Measurements from ENCODE around the gene H2AZ1.

H2AZ1 gene

DNA sequence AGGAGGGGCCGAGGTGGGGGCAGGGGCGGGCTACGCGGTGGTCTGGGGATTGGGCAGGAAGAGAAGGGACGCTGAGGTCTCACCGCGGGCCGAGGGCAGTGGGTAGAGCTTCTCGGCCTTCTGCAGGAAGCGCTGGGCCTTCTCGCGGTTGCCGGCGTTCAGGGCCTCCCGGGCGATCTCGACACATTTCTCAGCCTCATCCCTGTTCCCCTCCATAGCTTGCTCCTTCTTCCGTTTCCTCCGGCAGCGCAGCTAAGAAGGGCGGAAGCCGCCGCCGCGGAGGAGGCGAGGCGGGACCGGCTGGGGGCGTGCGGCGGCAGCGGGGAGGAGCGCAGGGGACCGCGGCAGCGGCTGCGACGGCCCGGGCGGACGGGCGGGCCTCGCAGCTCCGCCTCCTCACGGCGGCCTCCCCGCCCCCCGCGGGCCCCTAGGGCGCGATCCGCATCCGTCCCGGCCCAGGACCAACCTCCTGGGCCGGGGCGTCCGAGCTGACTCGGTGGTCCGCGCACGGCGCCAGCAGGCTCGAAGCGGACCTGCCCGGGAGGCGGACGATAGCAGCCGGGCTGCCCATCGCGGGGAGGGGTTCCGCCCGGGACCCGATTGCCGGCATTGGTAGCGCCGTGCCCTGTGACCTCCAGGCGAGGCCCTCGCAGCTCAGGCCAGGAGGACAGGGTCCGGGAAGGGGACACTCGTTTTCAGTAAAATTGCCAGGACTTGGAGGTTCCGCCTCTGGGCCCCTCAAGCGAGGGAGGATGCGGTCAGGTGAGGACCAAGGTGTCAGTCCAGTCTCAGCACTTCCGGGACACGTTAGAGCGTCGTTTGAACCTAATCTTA lies 3.5 kb downstream of the H2AZ1 start, which contains the start of gene DNAJB14:
Gene DNAJB14 (minus strand): TSS at position 263 of the 834 bp plus-strand sequence. CDS start 47 bp downstream, at position 216.
- Histone ChIP-seq H3K9me3 (ENCODE audit: control insufficient read depth, low read length) (no peaks in the 10 kb centered on the region), H3K9ac (peak within 1 kb of the TSS; percentile 76), H3K4me1 (peaks cover 7% of the 10 kb centered on the region), H2AFZ (peak within 1 kb of the TSS; percentile 95), H3K27ac (peak within 1 kb of the TSS; percentile 92), H3K27me3 (ENCODE audit: control insufficient read depth, insufficient read depth, low read length) (no peaks in the 10 kb centered on the region), H3K36me3 (ENCODE audit: control insufficient read depth, insufficient read depth, low read length) (no peaks in the 10 kb centered on the region), H3K4me2 (ENCODE audit: low read length) (peak within 1 kb of the TSS; percentile 85), H3K79me2 (peaks cover 9% of the 10 kb centered on the region), H3K4me3 (ENCODE audit: low read depth, low read length) (peak within 1 kb of the TSS; percentile 80)
- TF ChIP-seq, protein P1, sequence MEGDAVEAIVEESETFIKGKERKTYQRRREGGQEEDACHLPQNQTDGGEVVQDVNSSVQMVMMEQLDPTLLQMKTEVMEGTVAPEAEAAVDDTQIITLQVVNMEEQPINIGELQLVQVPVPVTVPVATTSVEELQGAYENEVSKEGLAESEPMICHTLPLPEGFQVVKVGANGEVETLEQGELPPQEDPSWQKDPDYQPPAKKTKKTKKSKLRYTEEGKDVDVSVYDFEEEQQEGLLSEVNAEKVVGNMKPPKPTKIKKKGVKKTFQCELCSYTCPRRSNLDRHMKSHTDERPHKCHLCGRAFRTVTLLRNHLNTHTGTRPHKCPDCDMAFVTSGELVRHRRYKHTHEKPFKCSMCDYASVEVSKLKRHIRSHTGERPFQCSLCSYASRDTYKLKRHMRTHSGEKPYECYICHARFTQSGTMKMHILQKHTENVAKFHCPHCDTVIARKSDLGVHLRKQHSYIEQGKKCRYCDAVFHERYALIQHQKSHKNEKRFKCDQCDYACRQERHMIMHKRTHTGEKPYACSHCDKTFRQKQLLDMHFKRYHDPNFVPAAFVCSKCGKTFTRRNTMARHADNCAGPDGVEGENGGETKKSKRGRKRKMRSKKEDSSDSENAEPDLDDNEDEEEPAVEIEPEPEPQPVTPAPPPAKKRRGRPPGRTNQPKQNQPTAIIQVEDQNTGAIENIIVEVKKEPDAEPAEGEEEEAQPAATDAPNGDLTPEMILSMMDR (IDR thresholded peaks at IDR 0.05): no peak

GRCh38 chr4:99945718-99946355 lies 4.2 kb downstream of the H2AZ1 start:
- H3K4me1 ChIP-seq: peaks cover 7% of the 10 kb centered on the region
- no peaks in the 10 kb centered on the region for H3K27me3 ChIP-seq (ENCODE audit: control insufficient read depth, insufficient read depth, low read length)
- H3K36me3 ChIP-seq (ENCODE audit: control insufficient read depth, insufficient read depth, low read length): no peaks in the 10 kb centered on the region
- H3K9me3 ChIP-seq (ENCODE audit: control insufficient read depth, low read length): no peaks in the 10 kb centered on the region
- TF ChIP-seq, protein P1 (IDR thresholded peaks at IDR 0.05): no peak
- peak overlapping the region; percentile 92 for H3K27ac ChIP-seq
- H2AFZ ChIP-seq: peak overlapping the region; percentile 85
- peaks cover 9% of the 10 kb centered on the region for H3K79me2 ChIP-seq
- H3K9ac ChIP-seq: peak overlapping the region; percentile 76
- H3K4me3 ChIP-seq (ENCODE audit: low read depth, low read length): peak overlapping the region; percentile 80
- H3K4me2 ChIP-seq (ENCODE audit: low read length): peak overlapping the region; percentile 85

DNA sequence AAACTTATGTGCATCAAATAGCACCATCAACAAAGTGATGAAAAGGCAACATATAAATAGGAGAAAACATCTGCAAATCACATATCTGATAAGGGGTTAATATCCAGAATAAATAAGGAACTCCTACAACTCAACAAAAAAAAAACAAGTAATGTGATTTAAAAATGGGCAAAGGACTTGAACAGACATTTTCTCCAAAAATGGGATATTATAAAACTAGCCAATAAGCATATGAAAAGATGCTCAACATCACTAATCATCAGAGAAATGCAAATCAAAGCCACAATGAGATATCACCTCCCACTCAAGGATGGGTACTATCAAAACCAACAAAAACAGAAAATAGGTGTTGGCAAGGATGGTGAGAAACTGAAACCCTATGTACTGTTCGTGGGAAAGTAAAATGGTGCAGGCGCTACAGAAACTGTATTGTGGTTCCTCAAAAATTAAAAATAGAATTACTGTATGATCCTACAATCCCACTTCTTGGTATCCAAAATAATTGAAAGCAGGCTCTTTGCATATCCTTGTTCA lies 6.1 kb downstream of the H2AZ1 start:
- TF ChIP-seq, protein P1 (IDR thresholded peaks at IDR 0.05): no peak
- Histone ChIP-seq H3K27ac (no peak overlapping the region), H3K9ac (no peak overlapping the region), H3K27me3 (ENCODE audit: control insufficient read depth, insufficient read depth, low read length) (no peaks in the 10 kb centered on the region), H3K9me3 (ENCODE audit: control insufficient read depth, low read length) (no peaks in the 10 kb centered on the region), H3K79me2 (peaks cover 13% of the 10 kb centered on the region), H2AFZ (no peak overlapping the region), H3K4me1 (peaks cover 7% of the 10 kb centered on the region), H3K4me3 (ENCODE audit: low read depth, low read length) (no peak overlapping the region), H3K36me3 (ENCODE audit: control insufficient read depth, insufficient read depth, low read length) (no peaks in the 10 kb centered on the region), H3K4me2 (ENCODE audit: low read length) (no peak overlapping the region)

GRCh38 chr4:99938243-99938753 lies 11.8 kb downstream of the H2AZ1 start:
- Histone ChIP-seq H3K4me3 (ENCODE audit: low read depth, low read length) (no peak overlapping the region), H3K27me3 (ENCODE audit: control insufficient read depth, insufficient read depth, low read length) (no peaks in the 10 kb centered on the region), H3K27ac (no peak overlapping the region), H3K9ac (no peak overlapping the region), H2AFZ (no peak overlapping the region), H3K4me2 (ENCODE audit: low read length) (no peak overlapping the region), H3K36me3 (ENCODE audit: control insufficient read depth, insufficient read depth, low read length) (peaks cover 4% of the 10 kb centered on the region), H3K79me2 (peaks cover 25% of the 10 kb centered on the region), H3K9me3 (ENCODE audit: control insufficient read depth, low read length) (no peaks in the 10 kb centered on the region), H3K4me1 (no peaks in the 10 kb centered on the region)
- TF ChIP-seq, protein P1 (IDR thresholded peaks at IDR 0.05): no peak

Data from parathyroid adenoma (tissue), 2 donors.